CD4-positive, alpha-beta T cell (primary cell): ENCODE measurements around the gene CORO1C. TPM values are rescaled to one million over a fixed set of nuclear protein-coding genes. Genes with fewer than 3 reads are reported as not detected.

Source experiments
- ATAC-seq: fragments of 200-7000 bp; cut with Tn5 transposase; one replicate; pipeline ENCODE4 v1.10.0; 2022; ENCODE audit warnings: mild to moderate bottlenecking; ENCODE audit not compliant: poor library complexity
- CTCF ChIA-PET: fragments of 350-600 bp; sonication (Branson Sonifier 250); formaldehyde crosslinking; loops from one replicate; lab custom pipeline; 2021; ENCODE audit warnings: antibody characterized with exemption, inconsistent platforms; lab: Charles Lee
- POLR2A ChIA-PET: fragments of 350-600 bp; sonication (Branson Sonifier 250); formaldehyde crosslinking; loops from one replicate; lab custom pipeline; 2021; ENCODE audit warnings: antibody characterized with exemption, inconsistent platforms; lab: Charles Lee
- DNase-seq, 14 experiments: peaks; one replicate each; pipeline ENCODE4 v3.0.0-alpha.2; 2013 to 2020; ENCODE audit warnings: mixed read lengths in 2 of 14
- H3K27ac ChIP-seq, 2 donors: one replicate each; pipeline versions ENCODE4 v1.5.1 to v1.7.0; 2013; ENCODE audit warnings: low read length in 2 of 2, low read depth in 1 of 2, mild to moderate bottlenecking in 1 of 2
- H3K27me3 ChIP-seq, 2 experiments: 1 replicate in 1 of 2; 2 replicates in 1 of 2; pipeline versions ENCODE4 v1.6.1 to v1.7.0; 2013; ENCODE audit warnings: low read length in 2 of 2, control low read depth in 1 of 2, mild to moderate bottlenecking in 1 of 2, moderate library complexity in 1 of 2; ENCODE audit not compliant: insufficient read depth in 2 of 2, control insufficient read depth in 1 of 2
- H3K36me3 ChIP-seq: one replicate; pipeline ENCODE4 v1.6.1; 2013; ENCODE audit warnings: low read length, control low read depth; ENCODE audit not compliant: insufficient read depth
- H3K4me1 ChIP-seq: one replicate; pipeline ENCODE4 v1.6.1; 2013; ENCODE audit warnings: low read length, control low read depth; ENCODE audit not compliant: insufficient read depth
- H3K4me3 ChIP-seq: one replicate; pipeline ENCODE4 v1.5.1; 2013; ENCODE audit warnings: mild to moderate bottlenecking, low read length, moderate library complexity
- H3K9me3 ChIP-seq, 2 experiments: 1 replicate in 1 of 2; 2 replicates in 1 of 2; pipeline versions ENCODE4 v1.6.1 to v1.7.0; 2013; ENCODE audit warnings: low read length in 2 of 2, mild to moderate bottlenecking in 2 of 2, control low read depth in 1 of 2, moderate library complexity in 1 of 2; ENCODE audit not compliant: control insufficient read depth in 1 of 2, insufficient read depth in 1 of 2
- H3K27ac Mint-ChIP-seq: one replicate; pipeline ENCODE4 v1.8.0; 2020; ENCODE audit warnings: mixed read lengths
- H3K27me3 Mint-ChIP-seq: one replicate; pipeline ENCODE4 v1.8.0; 2021; ENCODE audit warnings: mixed read lengths
- H3K36me3 Mint-ChIP-seq: one replicate; pipeline ENCODE4 v1.8.0; 2021; ENCODE audit warnings: low read depth, mixed read lengths
- H3K4me1 Mint-ChIP-seq: one replicate; pipeline ENCODE4 v1.8.0; 2021; ENCODE audit warnings: low read depth, mixed read lengths
- H3K4me3 Mint-ChIP-seq: one replicate; pipeline ENCODE4 v1.8.0; 2020; ENCODE audit warnings: mild to moderate bottlenecking, mixed read lengths
- H3K9me3 Mint-ChIP-seq: one replicate; pipeline ENCODE4 v1.8.0; 2020; ENCODE audit warnings: mixed read lengths
- CTCF ChIP-seq: fragments of 200-600 bp; IDR thresholded peaks from one replicate; pipeline ENCODE4 v1.8.0; 2022; ENCODE audit warnings: antibody characterized with exemption, mild to moderate bottlenecking
- intact Hi-C, 2 experiments: fragments of 100-400 bp; cut with DNase I in 1 of 2; cut with micrococcal nuclease in 1 of 2; formaldehyde crosslinking; loops; one replicate each; pipeline versions ENCODE4 v1.15.1 to v1.9.0; 2023 to 2025; cut with DNase I, micrococcal nuclease
- polyA plus RNA-seq, 2 donors: library from polyadenylated mRNA; unstranded; fragments of 120-200 nt; gene quantifications; one replicate each; pipeline ENCODE4 v1.2.1, GENCODE V29; 2013
- total RNA-seq, 174 experiments: library from RNA in 2 of 174; stranded (reverse) in 2 of 174; gene quantifications; one replicate each; pipeline ENCODE4 v1.2.3 and lab custom pipeline; 2021 to 2026

Gene CORO1C
- total RNA-seq, result 1 to 10 TPM; 6.7 to 7.4 TPM
- polyA plus RNA-seq (2013, experiment 1 of 2), result 14.3 TPM
- 12.3 TPM for polyA plus RNA-seq (2013, experiment 2 of 2)
- total RNA-seq (lab: John Stamatoyannopoulos, UW), result 3.4 to 109 (median 17.5) reads per million in 172 experiments

GRCh38 chr12:108731105-108731865, at the start of gene CORO1C:
Gene CORO1C (minus strand): TSS chr12:108731518. CDS start chr12:108701318, 30,200 bp downstream.
- CTCF ChIA-PET, result interaction anchor here (1.3 to 1.6 kb wide), 3 partner anchors 10 to 73 kb away, joined by 4 to 6 read pairs (median 4); no protein-coding TSS in a partner anchor
- H3K36me3 Mint-ChIP-seq, result no peaks in the 10 kb centered on the region
- H3K27me3 Mint-ChIP-seq, result no peaks in the 10 kb centered on the region
- ATAC-seq, result peak; percentile 73
- H3K27me3 ChIP-seq, result no peaks in the 10 kb centered on the region
- H3K4me1 ChIP-seq, result peaks cover 26% of the 10 kb centered on the region
- peak within 1 kb of the TSS; percentile 75 to 90 for H3K27ac ChIP-seq
- H3K4me3 ChIP-seq, result peak within 1 kb of the TSS; percentile 93
- intact Hi-C loops, result loop anchor here (2.0 to 5.0 kb wide), 9 partner anchors 39 to 371 kb away; partner anchors contain the start of genes SELPLG (in 2 of the 2), ISCU (in 1 of the 2) and SART3 (in 1 of the 2)
- no peaks in the 10 kb centered on the region for H3K9me3 ChIP-seq
- TF ChIP-seq CTCF, result peak; percentile 75
- H3K4me3 Mint-ChIP-seq, result peak within 1 kb of the TSS; percentile 97
- DNase-seq, result peak; percentile 88 to 99 (median 92)
- H3K9me3 Mint-ChIP-seq, result no peaks in the 10 kb centered on the region
- peaks cover 26% of the 10 kb centered on the region for H3K4me1 Mint-ChIP-seq
- POLR2A ChIA-PET, result interaction anchor here (0.7 to 1.7 kb wide), 6 partner anchors 35 to 170 kb away, joined by 3 to 9 read pairs (median 6); partner anchors contain the start of genes SART3 and SELPLG
- no peaks in the 10 kb centered on the region for H3K36me3 ChIP-seq
- H3K27ac Mint-ChIP-seq, result peak within 1 kb of the TSS; percentile 88

GRCh38 chr12:108779998-108780688, 48.8 kb upstream of the CORO1C start:
- intact Hi-C loops, result loop anchor here in 1 of 2 experiments (5.0 kb wide), 1 partner anchor 38 kb away; no protein-coding TSS in a partner anchor
- ChIA-PET CTCF (interaction anchor here (1.2 kb wide), 1 partner anchor 115 kb away, joined by 3 read pairs; no protein-coding TSS in a partner anchor), POLR2A (no interaction called here)
- Mint-ChIP-seq H3K27me3 (no peaks in the 10 kb centered on the region), H3K9me3 (no peaks in the 10 kb centered on the region), H3K36me3 (no peaks in the 10 kb centered on the region), H3K27ac (no peak overlapping the region), H3K4me1 (no peaks in the 10 kb centered on the region), H3K4me3 (no peak overlapping the region)
- H3K36me3 ChIP-seq, result no peaks in the 10 kb centered on the region
- H3K4me1 ChIP-seq, result no peaks in the 10 kb centered on the region
- no peak for DNase-seq
- H3K9me3 ChIP-seq, result no peaks in the 10 kb centered on the region
- no peak overlapping the region for H3K27ac ChIP-seq
- H3K27me3 ChIP-seq, result no peaks in the 10 kb centered on the region
- TF ChIP-seq CTCF, result no peak
- no peak overlapping the region for H3K4me3 ChIP-seq
- ATAC-seq, result no peak

GRCh38 chr12:108778053-108778452, 46.7 kb upstream of the CORO1C start:
- no peaks in the 10 kb centered on the region for H3K27me3 Mint-ChIP-seq
- ATAC-seq, result no peak
- Histone ChIP-seq H3K27me3 (no peaks in the 10 kb centered on the region), H3K4me1 (no peaks in the 10 kb centered on the region), H3K36me3 (no peaks in the 10 kb centered on the region), H3K4me3 (no peak overlapping the region), H3K9me3 (no peaks in the 10 kb centered on the region), H3K27ac (no peak overlapping the region)
- no peak for DNase-seq
- H3K36me3 Mint-ChIP-seq, result no peaks in the 10 kb centered on the region
- H3K9me3 Mint-ChIP-seq, result no peaks in the 10 kb centered on the region
- POLR2A ChIA-PET, result no interaction called here
- CTCF ChIA-PET, result interaction anchor here (0.7 kb wide), 1 partner anchor 12 kb away, joined by 3 read pairs; no protein-coding TSS in a partner anchor
- no peak overlapping the region for H3K4me3 Mint-ChIP-seq
- no peak overlapping the region for H3K27ac Mint-ChIP-seq
- intact Hi-C loops, result no loop called here
- no peak for TF ChIP-seq CTCF
- no peaks in the 10 kb centered on the region for H3K4me1 Mint-ChIP-seq
